ENCODE results near the gene SLC46A3.

The SLC46A3 gene

DNA sequence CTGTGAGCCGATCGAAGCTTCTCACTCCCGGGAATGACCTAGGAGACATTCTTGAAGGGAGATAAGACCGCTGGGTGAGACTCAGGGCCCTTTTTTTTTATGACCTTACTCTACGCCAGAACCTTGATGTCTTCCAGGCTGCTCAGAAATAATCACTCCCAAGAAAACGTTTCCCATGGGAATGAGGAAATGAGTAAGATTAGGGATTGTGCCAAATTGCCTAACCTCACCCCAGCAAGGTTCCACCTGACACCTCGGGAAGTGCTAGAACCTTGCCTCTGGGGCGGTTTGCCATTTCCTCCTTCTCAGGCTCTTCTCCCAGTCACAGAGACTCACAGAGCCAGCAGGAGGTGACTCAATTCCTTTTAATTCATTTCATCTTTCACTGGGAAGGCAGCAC is 2.3 kb downstream of the SLC46A3 start (continued):
- TF ChIP-seq ZBTB44 (tag by site-specific recombination; IDR thresholded peaks at IDR 0.05): no peak
- TF ChIP-seq, protein P1, sequence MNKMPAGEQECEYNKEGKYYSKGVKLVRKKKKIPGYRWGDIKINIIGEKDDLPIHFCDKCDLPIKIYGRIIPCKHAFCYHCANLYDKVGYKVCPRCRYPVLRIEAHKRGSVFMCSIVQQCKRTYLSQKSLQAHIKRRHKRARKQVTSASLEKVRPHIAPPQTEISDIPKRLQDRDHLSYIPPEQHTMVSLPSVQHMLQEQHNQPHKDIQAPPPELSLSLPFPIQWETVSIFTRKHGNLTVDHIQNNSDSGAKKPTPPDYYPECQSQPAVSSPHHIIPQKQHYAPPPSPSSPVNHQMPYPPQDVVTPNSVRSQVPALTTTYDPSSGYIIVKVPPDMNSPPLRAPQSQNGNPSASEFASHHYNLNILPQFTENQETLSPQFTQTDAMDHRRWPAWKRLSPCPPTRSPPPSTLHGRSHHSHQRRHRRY (tag by site-specific recombination; IDR thresholded peaks at IDR 0.05): no peak
- TF ChIP-seq SP3 (tag by site-specific recombination; IDR thresholded peaks at IDR 0.05): no peak
- TF ChIP-seq ZNF560 (tag by site-specific recombination; IDR thresholded peaks at IDR 0.05; ENCODE audit: borderline replicate concordance): no peak
- TF ChIP-seq ZSCAN23 (tag by site-specific recombination; IDR thresholded peaks at IDR 0.05): no peak
- no peak for TF ChIP-seq ZNF529 (tag by site-specific recombination; IDR thresholded peaks at IDR 0.05; ENCODE audit: insufficient replicate concordance)
- TF ChIP-seq ZNF350 (tag by site-specific recombination; IDR thresholded peaks at IDR 0.05): no peak
- TF ChIP-seq ZNF707 (tag by site-specific recombination; IDR thresholded peaks at IDR 0.05): no peak
- no peak for TF ChIP-seq ZNF785 (tag by site-specific recombination; IDR thresholded peaks at IDR 0.05)
- TF ChIP-seq ZNF157 (tag by site-specific recombination; IDR thresholded peaks at IDR 0.05): no peak
- TF ChIP-seq KLF1 (tag by site-specific recombination; IDR thresholded peaks at IDR 0.05): no peak
- no peak for TF ChIP-seq ZNF175 (tag by site-specific recombination; IDR thresholded peaks at IDR 0.05)
- no peak for TF ChIP-seq ZNF792 (tag by site-specific recombination; IDR thresholded peaks at IDR 0.05)
- no peak for TF ChIP-seq ZXDB (tag by site-specific recombination; IDR thresholded peaks at IDR 0.05)
- TF ChIP-seq ZNF133 (tag by site-specific recombination; IDR thresholded peaks at IDR 0.05): no peak
- no peak for TF ChIP-seq ZFP3 (tag by site-specific recombination; IDR thresholded peaks at IDR 0.05; ENCODE audit: low read depth)
- TF ChIP-seq ZNF433 (tag by site-specific recombination; IDR thresholded peaks at IDR 0.05; ENCODE audit: low read depth): no peak
- no peak for TF ChIP-seq ZNF394 (tag by site-specific recombination; IDR thresholded peaks at IDR 0.05; ENCODE audit: borderline replicate concordance)
- TF ChIP-seq ZNF426 (tag by site-specific recombination; IDR thresholded peaks at IDR 0.05): no peak
- no peak for TF ChIP-seq ZNF513 (tag by site-specific recombination; IDR thresholded peaks at IDR 0.05)
- 0 out of 2 replicates have a peak, but pooled peaks have one; percentile 17 for TF ChIP-seq ZBTB17 (tag by site-specific recombination; IDR thresholded peaks at IDR 0.05)
- TF ChIP-seq ZNF138 (tag by site-specific recombination; IDR thresholded peaks at IDR 0.05; ENCODE audit: borderline replicate concordance): no peak
- TF ChIP-seq ZNF423 (tag by site-specific recombination; IDR thresholded peaks at IDR 0.05): no peak
- TF ChIP-seq ZFP41 (tag by site-specific recombination; IDR thresholded peaks at IDR 0.05; ENCODE audit: borderline replicate concordance): no peak
- TF ChIP-seq, protein P2, sequence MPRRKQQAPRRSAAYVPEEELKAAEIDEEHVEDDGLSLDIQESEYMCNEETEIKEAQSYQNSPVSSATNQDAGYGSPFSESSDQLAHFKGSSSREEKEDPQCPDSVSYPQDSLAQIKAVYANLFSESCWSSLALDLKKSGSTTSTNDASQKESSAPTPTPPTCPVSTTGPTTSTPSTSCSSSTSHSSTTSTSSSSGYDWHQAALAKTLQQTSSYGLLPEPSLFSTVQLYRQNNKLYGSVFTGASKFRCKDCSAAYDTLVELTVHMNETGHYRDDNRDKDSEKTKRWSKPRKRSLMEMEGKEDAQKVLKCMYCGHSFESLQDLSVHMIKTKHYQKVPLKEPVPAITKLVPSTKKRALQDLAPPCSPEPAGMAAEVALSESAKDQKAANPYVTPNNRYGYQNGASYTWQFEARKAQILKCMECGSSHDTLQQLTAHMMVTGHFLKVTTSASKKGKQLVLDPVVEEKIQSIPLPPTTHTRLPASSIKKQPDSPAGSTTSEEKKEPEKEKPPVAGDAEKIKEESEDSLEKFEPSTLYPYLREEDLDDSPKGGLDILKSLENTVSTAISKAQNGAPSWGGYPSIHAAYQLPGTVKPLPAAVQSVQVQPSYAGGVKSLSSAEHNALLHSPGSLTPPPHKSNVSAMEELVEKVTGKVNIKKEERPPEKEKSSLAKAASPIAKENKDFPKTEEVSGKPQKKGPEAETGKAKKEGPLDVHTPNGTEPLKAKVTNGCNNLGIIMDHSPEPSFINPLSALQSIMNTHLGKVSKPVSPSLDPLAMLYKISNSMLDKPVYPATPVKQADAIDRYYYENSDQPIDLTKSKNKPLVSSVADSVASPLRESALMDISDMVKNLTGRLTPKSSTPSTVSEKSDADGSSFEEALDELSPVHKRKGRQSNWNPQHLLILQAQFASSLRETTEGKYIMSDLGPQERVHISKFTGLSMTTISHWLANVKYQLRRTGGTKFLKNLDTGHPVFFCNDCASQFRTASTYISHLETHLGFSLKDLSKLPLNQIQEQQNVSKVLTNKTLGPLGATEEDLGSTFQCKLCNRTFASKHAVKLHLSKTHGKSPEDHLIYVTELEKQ (tag by site-specific recombination; IDR thresholded peaks at IDR 0.05; ENCODE audit: borderline replicate concordance): no peak
- no peak for TF ChIP-seq ZNF114 (tag by site-specific recombination; IDR thresholded peaks at IDR 0.05)
- TF ChIP-seq ZNF549 (tag by site-specific recombination; IDR thresholded peaks at IDR 0.05): no peak
- TF ChIP-seq ZNF324 (tag by site-specific recombination; IDR thresholded peaks at IDR 0.05): no peak
